Activated CD4-positive, alpha-beta T cell treated with anti-CD3 and anti-CD28 coated beads for 36 hours (primary cell): ENCODE results near the gene TSPYL4. TPM values are rescaled to one million over a fixed set of nuclear protein-coding genes. Genes with fewer than 3 reads are reported as not detected.

Experiments
- ATAC-seq: fragments of 200-7000 bp; cut with Tn5 transposase; one replicate; pipeline ENCODE4 v1.10.0; 2021; ENCODE audit warnings: mild to moderate bottlenecking, moderate library complexity
- CTCF ChIA-PET: fragments of 350-600 bp; sonication (Branson Sonifier 250); formaldehyde crosslinking; loops from one replicate; lab custom pipeline; 2021; ENCODE audit warnings: antibody characterized with exemption; lab: Charles Lee
- POLR2A ChIA-PET: fragments of 350-600 bp; sonication (Branson Sonifier 250); formaldehyde crosslinking; loops from one replicate; lab custom pipeline; 2021; ENCODE audit warnings: antibody characterized with exemption, inconsistent platforms; lab: Charles Lee
- DNase-seq: peaks from one replicate; pipeline ENCODE4 v3.0.0-alpha.2; 2020
- H3K27ac Mint-ChIP-seq: one replicate; pipeline ENCODE4 v1.8.0; 2021; ENCODE audit warnings: mixed read lengths
- H3K27me3 Mint-ChIP-seq: one replicate; pipeline ENCODE4 v1.8.0; 2021; ENCODE audit warnings: mixed read lengths
- H3K36me3 Mint-ChIP-seq: one replicate; pipeline ENCODE4 v1.8.0; 2021; ENCODE audit warnings: low read depth, mixed read lengths
- H3K4me1 Mint-ChIP-seq: one replicate; pipeline ENCODE4 v1.8.0; 2021; ENCODE audit warnings: mixed read lengths
- H3K4me3 Mint-ChIP-seq: one replicate; pipeline ENCODE4 v1.8.0; 2021; ENCODE audit warnings: mild to moderate bottlenecking, moderate library complexity, mixed read lengths
- H3K9me3 Mint-ChIP-seq: one replicate; pipeline ENCODE4 v1.8.0; 2021; ENCODE audit warnings: low read depth, mixed read lengths
- intact Hi-C, 2 experiments: fragments of 100-400 bp; cut with DNase I in 1 of 2; cut with micrococcal nuclease in 1 of 2; formaldehyde crosslinking; loops; one replicate each; pipeline versions ENCODE4 v1.14.2 to v1.15.1; 2022 to 2024; cut with DNase I, micrococcal nuclease
- total RNA-seq, 2 experiments: library from RNA; stranded (reverse); gene quantifications; one replicate each; pipeline ENCODE4 v1.2.3, GENCODE V29; 2021

The TSPYL4 gene
- total RNA-seq: 10 to 100 TPM in 1 of 2 experiments, 1 to 10 TPM in 1; 9.4 to 10.8 TPM

- Mint-ChIP-seq H3K36me3 (peaks cover 23% of the 10 kb centered on the region), H3K27me3 (no peaks in the 10 kb centered on the region), H3K27ac (no peak within 1 kb of the TSS), H3K4me3 (no peak within 1 kb of the TSS), H3K4me1 (peaks cover 19% of the 10 kb centered on the region), H3K9me3 (no peaks in the 10 kb centered on the region)
- ATAC-seq (peak; percentile 99), DNase-seq (peak; percentile 95)
- CTCF ChIA-PET: interaction anchor here (1.3 to 3.3 kb wide), 4 partner anchors 10 to 37 kb away, joined by 3 to 15 read pairs (median 6); no protein-coding TSS in a partner anchor
- intact Hi-C loops: loop anchor here (1.0 to 10.0 kb wide), 6 partner anchors 26 to 1421 kb away; partner anchors contain the start of genes TSPYL1 (in 2 of the 2), GOPC (in 1 of the 2), NT5DC1 (in 1 of the 2) and NUS1 (in 1 of the 2)
- POLR2A ChIA-PET: interaction anchor here (0.6 kb wide), 2 partner anchors 25 to 416 kb away, joined by 3 read pairs; no protein-coding TSS in a partner anchor
Measured at GRCh38 chr6:116253505-116254296, at the start of gene TSPYL4. TSPYL4 (minus strand) TSS chr6:116254075; CDS start chr6:116254008, 67 bp downstream.

- no peaks in the 10 kb centered on the region for H3K27me3 Mint-ChIP-seq
- ATAC-seq: no peak
- POLR2A ChIA-PET: no interaction called here
Measured at GRCh38 chr6:116301104-116301503, 47.2 kb upstream of the TSPYL4 start.

DNA sequence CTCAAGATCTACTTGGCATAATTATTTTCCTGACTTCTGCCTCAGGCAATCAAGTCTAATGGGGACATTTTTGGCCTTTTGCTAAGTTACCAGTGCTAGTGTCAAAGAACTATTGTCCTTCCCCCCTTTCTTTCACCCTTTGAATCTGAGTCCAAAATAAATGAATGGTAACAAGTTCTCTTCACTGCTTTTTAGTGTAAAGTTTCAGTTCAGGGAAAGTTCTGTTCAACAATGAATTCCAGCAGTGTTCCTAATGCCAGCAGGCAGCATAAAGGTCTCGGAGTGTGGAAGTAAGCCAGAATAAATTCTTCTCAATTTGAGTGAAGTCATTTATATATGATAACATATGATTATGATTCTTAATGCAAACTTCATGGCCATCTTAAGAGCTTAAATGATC lies 46.7 kb upstream of the TSPYL4 start:
- intact Hi-C loops: no loop called here
- no peaks in the 10 kb centered on the region for H3K4me1 Mint-ChIP-seq
- CTCF ChIA-PET: no interaction called here
- no peak overlapping the region for H3K27ac Mint-ChIP-seq
- POLR2A ChIA-PET: no interaction called here
- no peak overlapping the region for H3K4me3 Mint-ChIP-seq
- no peaks in the 10 kb centered on the region for H3K27me3 Mint-ChIP-seq
- peaks cover 4% of the 10 kb centered on the region for H3K9me3 Mint-ChIP-seq
- no peak for ATAC-seq
- DNase-seq: no peak
- peaks cover 4% of the 10 kb centered on the region for H3K36me3 Mint-ChIP-seq

More at GRCh38 chr6:116301104-116301503, 47.2 kb upstream of the TSPYL4 start:
- Mint-ChIP-seq H3K4me1 (no peaks in the 10 kb centered on the region), H3K36me3 (peaks cover 4% of the 10 kb centered on the region), H3K4me3 (no peak overlapping the region), H3K9me3 (peaks cover 4% of the 10 kb centered on the region), H3K27ac (no peak overlapping the region)
- intact Hi-C loops: no loop called here
- no peak for DNase-seq
- CTCF ChIA-PET: no interaction called here

DNA sequence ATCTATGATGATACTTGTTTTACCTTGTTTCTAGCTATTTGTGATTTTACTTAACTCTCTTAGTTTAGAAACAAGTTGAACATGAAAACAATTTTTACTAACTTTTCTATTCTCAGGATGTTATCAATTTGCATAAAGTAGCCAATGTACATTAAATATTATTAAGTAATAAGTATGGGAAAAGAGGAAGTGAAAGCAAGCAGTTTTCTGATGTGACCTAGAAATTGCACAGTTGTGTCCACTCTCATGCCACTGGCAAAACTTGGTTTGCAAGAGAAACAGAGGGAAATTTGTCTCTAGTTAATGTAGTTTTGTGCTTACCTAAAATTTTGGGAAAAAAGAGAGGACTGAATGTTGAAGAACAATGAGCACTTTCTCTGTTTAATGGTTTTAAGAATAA lies 45.1 kb upstream of the TSPYL4 start:
- Mint-ChIP-seq H3K27ac (no peak overlapping the region), H3K4me3 (no peak overlapping the region), H3K9me3 (peaks cover 4% of the 10 kb centered on the region), H3K36me3 (peaks cover 4% of the 10 kb centered on the region), H3K27me3 (no peaks in the 10 kb centered on the region), H3K4me1 (no peaks in the 10 kb centered on the region)
- CTCF ChIA-PET: interaction anchor here (0.5 to 1.4 kb wide), 3 partner anchors 11 to 348 kb away, joined by 3 to 4 read pairs (median 3); no protein-coding TSS in a partner anchor
- intact Hi-C loops: no loop called here
- ATAC-seq (no peak), DNase-seq (no peak)
- POLR2A ChIA-PET: no interaction called here

- DNase-seq (no peak), ATAC-seq (no peak)
- Mint-ChIP-seq H3K27me3 (no peaks in the 10 kb centered on the region), H3K27ac (no peak overlapping the region), H3K4me1 (no peaks in the 10 kb centered on the region), H3K9me3 (peaks cover 4% of the 10 kb centered on the region), H3K4me3 (no peak overlapping the region), H3K36me3 (peaks cover 4% of the 10 kb centered on the region)
- intact Hi-C loops: no loop called here
- CTCF ChIA-PET: interaction anchor here (0.5 to 1.4 kb wide), 2 partner anchors 10 to 24 kb away, joined by 3 to 4 read pairs; no protein-coding TSS in a partner anchor
- POLR2A ChIA-PET: no interaction called here
Measured at GRCh38 chr6:116298273-116298672, 44.4 kb upstream of the TSPYL4 start.

DNA sequence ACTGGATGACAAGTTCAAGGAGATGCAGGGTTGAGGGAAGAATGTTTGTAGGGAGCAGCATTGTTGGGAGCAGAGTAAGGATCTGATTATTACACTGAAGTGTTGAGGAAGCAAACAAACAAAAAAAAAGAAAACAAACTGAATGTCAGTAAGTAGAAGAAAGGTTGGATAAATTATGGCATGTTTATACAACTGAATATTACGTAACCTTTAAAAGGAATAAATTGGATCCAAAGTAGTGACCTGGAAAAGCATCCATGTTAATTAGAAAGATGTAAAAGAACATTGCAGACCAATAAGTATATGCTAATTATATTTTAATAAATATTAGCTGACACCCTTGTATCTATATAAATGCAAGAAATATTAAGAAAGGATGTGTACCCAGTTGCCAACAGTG lies 38.7 kb upstream of the TSPYL4 start:
- Mint-ChIP-seq H3K4me1 (no peaks in the 10 kb centered on the region), H3K27me3 (no peaks in the 10 kb centered on the region), H3K36me3 (no peaks in the 10 kb centered on the region), H3K4me3 (no peak overlapping the region), H3K9me3 (no peaks in the 10 kb centered on the region), H3K27ac (no peak overlapping the region)
- ChIA-PET POLR2A (no interaction called here), CTCF (interaction anchor here (0.7 to 8.1 kb wide), 6 partner anchors 15 to 268 kb away, joined by 3 to 76 read pairs (median 4); no protein-coding TSS in a partner anchor)
- DNase-seq (no peak), ATAC-seq (no peak)
- intact Hi-C loops: no loop called here

GRCh38 chr6:116291701-116292396 lies 38.0 kb upstream of the TSPYL4 start:
- Mint-ChIP-seq H3K27me3 (no peaks in the 10 kb centered on the region), H3K27ac (no peak overlapping the region), H3K36me3 (no peaks in the 10 kb centered on the region), H3K9me3 (no peaks in the 10 kb centered on the region), H3K4me3 (no peak overlapping the region), H3K4me1 (no peaks in the 10 kb centered on the region)
- POLR2A ChIA-PET: no interaction called here
- CTCF ChIA-PET: interaction anchor here (0.6 to 8.1 kb wide), 5 partner anchors 15 to 479 kb away, joined by 3 to 76 read pairs (median 3); no protein-coding TSS in a partner anchor
- ATAC-seq (no peak), DNase-seq (no peak)
- intact Hi-C loops: no loop called here

DNA sequence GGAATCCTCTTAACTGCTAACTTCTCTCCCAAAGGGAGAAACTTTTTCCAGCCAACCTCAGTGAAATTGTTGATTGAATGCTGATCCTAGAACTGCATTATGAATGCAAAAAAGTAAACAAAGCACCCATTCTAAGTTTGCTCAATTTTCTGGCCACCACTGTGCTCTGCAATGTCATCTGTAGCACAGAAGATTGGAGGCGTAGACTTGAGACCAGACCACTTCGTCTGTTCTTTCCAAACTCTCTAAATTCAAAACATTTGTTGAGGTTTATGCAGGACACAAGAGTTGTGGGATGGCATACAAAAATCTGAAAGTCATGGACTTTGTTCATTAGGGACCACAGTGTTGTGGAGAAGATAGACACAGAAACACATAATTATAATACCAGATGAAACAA lies 36.9 kb upstream of the TSPYL4 start:
- H3K4me1 Mint-ChIP-seq: no peaks in the 10 kb centered on the region
- no peaks in the 10 kb centered on the region for H3K27me3 Mint-ChIP-seq
- DNase-seq (no peak), ATAC-seq (no peak)
- no peak overlapping the region for H3K27ac Mint-ChIP-seq
- POLR2A ChIA-PET: no interaction called here
- no peaks in the 10 kb centered on the region for H3K9me3 Mint-ChIP-seq
- H3K36me3 Mint-ChIP-seq: no peaks in the 10 kb centered on the region
- no peak overlapping the region for H3K4me3 Mint-ChIP-seq
- CTCF ChIA-PET: interaction anchor here (3.5 to 8.1 kb wide), 2 partner anchors 243 to 270 kb away, joined by 28 to 76 read pairs; no protein-coding TSS in a partner anchor
- intact Hi-C loops: no loop called here

DNA sequence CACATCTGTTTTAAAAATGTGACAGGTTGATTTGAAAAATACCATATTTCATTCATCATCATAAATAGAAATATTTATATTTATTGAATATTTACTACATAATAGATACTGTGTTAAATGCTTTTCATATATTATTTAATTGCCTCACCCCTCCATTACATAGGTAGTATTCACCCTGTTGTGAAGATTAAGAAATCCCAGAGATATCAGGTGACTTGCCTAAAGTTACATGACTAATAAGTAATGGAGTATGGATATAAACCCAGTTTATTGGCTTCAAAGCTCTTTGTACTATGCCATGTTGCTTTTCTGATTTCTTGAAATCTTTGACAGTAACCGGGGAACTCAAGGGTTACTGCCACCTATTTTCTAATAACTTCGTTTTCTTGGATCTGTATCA lies 36.0 kb upstream of the TSPYL4 start:
- no peak for DNase-seq
- intact Hi-C loops: no loop called here
- POLR2A ChIA-PET: no interaction called here
- Mint-ChIP-seq H3K9me3 (no peaks in the 10 kb centered on the region), H3K27me3 (no peaks in the 10 kb centered on the region), H3K4me1 (no peaks in the 10 kb centered on the region), H3K27ac (no peak overlapping the region), H3K4me3 (no peak overlapping the region), H3K36me3 (no peaks in the 10 kb centered on the region)
- CTCF ChIA-PET: interaction anchor here (1.1 to 8.1 kb wide), 5 partner anchors 21 to 271 kb away, joined by 4 to 76 read pairs (median 23); no protein-coding TSS in a partner anchor
- no peak for ATAC-seq

DNA sequence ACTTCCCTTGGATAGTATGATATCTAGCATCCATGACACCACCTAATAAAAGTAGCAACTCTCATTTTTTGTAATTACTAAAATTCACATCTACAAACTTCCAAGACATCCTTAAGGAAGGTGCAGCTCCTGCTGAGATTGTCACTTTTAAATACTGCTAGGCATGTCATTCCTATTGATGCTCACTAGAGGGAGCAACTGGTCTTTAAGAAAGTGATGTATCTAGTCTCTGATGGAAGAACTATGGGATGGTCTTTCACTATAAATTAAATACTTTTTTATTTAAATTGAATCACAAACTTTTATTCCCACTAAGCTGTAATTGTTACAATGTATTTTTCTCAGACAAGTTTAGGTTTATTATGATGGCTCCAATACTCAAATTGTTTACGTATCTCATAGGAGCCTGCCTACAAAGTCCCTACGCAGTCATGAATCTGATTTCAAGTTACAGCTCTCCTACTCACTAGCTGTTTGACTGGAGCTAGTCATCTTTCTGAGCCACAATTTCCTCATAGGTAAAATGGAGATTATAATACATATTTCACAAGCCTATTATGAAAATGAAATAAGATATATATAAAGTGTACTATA lies 33.9 kb upstream of the TSPYL4 start:
- no peak overlapping the region for H3K27ac Mint-ChIP-seq
- no peaks in the 10 kb centered on the region for H3K36me3 Mint-ChIP-seq
- POLR2A ChIA-PET: no interaction called here
- ATAC-seq (peak; percentile 72), DNase-seq (no peak)
- H3K4me1 Mint-ChIP-seq: no peaks in the 10 kb centered on the region
- H3K27me3 Mint-ChIP-seq: no peaks in the 10 kb centered on the region
- CTCF ChIA-PET: interaction anchor here (0.6 to 8.1 kb wide), 46 partner anchors 8 to 378 kb away, joined by 3 to 76 read pairs (median 4); partner anchors contain the start of genes TSPYL1 and TSPYL4
- H3K9me3 Mint-ChIP-seq: no peaks in the 10 kb centered on the region
- H3K4me3 Mint-ChIP-seq: no peak overlapping the region
- intact Hi-C loops: loop anchor here (1.0 kb wide), 2 partner anchors 245 to 274 kb away; no protein-coding TSS in a partner anchor
